ENCODE data around the gene CFAP300. TPM values are rescaled to one million over a fixed set of nuclear protein-coding genes. Genes with fewer than 3 reads are reported as not detected.

Gene CFAP300
- total RNA-seq, 1 donor from 2014 or later, result 3.0 TPM

DNA sequence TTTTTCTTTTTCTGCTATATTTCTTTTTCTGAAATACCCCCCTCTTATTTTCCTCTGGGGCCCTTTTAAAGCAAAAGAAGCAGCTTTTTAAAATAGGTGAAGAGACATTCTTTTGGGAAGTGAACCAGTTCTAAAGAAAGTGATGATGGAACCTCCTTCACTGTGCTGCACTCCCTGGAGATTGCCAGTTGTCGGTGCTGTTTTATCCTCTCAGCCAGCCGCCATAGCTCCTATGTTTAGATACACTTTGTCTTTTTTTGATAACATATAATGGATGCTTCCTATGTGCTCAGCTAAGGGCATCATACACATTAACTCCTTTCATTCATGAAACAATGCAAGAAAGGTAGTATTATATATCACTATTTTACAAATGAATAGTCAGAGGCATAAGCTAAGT, 14.0 kb downstream of the CFAP300 start:
- no peak for DNase-seq (ENCODE audit: low spot score)
- no peaks in the 10 kb centered on the region for H3K4me1 Mint-ChIP-seq (ENCODE audit: low read depth)
- no peaks in the 10 kb centered on the region for H3K27me3 Mint-ChIP-seq (ENCODE audit: low read depth)

DNA sequence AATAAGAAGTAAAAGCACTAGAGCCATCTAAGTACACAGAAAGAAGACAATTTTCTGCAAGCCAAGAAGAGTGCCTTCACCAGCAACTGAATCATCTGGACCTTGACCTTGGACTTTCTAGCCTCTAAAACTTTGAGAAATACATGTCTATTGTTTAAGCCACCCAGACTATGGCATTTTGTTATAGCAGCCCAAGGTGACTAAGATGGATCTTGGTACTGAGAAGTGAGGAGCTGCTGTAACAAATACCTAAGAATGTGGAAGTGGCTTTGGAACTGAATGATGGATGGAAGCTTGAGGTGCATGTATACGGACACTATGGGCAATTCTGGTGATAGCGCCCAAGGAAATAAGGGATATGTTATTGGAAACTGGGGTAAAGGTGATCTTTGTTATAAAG, 14.9 kb downstream of the CFAP300 start:
- Mint-ChIP-seq H3K27me3 (ENCODE audit: low read depth) (no peaks in the 10 kb centered on the region), H3K9me3 (ENCODE audit: low read depth) (no peaks in the 10 kb centered on the region), H3K4me1 (ENCODE audit: low read depth) (no peaks in the 10 kb centered on the region), H3K4me3 (ENCODE audit: unreplicated experiment) (no peak overlapping the region), H3K27ac (ENCODE audit: unreplicated experiment) (no peak overlapping the region), H3K36me3 (ENCODE audit: low read depth) (no peaks in the 10 kb centered on the region)
- TF ChIP-seq, protein P1, sequence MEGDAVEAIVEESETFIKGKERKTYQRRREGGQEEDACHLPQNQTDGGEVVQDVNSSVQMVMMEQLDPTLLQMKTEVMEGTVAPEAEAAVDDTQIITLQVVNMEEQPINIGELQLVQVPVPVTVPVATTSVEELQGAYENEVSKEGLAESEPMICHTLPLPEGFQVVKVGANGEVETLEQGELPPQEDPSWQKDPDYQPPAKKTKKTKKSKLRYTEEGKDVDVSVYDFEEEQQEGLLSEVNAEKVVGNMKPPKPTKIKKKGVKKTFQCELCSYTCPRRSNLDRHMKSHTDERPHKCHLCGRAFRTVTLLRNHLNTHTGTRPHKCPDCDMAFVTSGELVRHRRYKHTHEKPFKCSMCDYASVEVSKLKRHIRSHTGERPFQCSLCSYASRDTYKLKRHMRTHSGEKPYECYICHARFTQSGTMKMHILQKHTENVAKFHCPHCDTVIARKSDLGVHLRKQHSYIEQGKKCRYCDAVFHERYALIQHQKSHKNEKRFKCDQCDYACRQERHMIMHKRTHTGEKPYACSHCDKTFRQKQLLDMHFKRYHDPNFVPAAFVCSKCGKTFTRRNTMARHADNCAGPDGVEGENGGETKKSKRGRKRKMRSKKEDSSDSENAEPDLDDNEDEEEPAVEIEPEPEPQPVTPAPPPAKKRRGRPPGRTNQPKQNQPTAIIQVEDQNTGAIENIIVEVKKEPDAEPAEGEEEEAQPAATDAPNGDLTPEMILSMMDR (IDR thresholded peaks at IDR 0.05), result no peak
- no peak for DNase-seq (ENCODE audit: low spot score)

More for the DNA sequence above, 14.0 kb downstream of the CFAP300 start:
- Mint-ChIP-seq H3K9me3 (ENCODE audit: low read depth) (no peaks in the 10 kb centered on the region), H3K4me3 (ENCODE audit: unreplicated experiment) (no peak overlapping the region), H3K27ac (ENCODE audit: unreplicated experiment) (no peak overlapping the region), H3K36me3 (ENCODE audit: low read depth) (no peaks in the 10 kb centered on the region)
- TF ChIP-seq, protein P1 (IDR thresholded peaks at IDR 0.05), result peak; percentile 61

DNA sequence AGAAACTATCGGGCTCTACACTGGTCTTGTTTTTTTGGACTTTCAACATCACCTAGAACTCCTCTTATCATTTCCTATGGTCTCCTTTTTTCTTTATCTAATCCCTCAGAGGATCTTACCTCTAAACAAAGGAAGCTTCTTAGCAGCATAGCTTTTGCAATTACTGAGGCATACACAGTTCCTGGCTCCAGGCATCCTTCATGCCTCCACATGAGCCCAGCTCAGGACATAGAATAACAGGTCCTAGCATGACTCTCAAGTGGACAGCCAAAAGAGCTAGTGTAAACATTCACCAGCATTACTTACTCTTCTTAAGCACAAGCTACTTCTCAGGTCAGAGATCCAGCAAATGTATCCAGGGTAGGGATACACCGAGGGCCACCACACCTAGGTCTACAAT, 17.1 kb downstream of the CFAP300 start:
- H3K9me3 Mint-ChIP-seq (ENCODE audit: low read depth), result no peaks in the 10 kb centered on the region

DNA sequence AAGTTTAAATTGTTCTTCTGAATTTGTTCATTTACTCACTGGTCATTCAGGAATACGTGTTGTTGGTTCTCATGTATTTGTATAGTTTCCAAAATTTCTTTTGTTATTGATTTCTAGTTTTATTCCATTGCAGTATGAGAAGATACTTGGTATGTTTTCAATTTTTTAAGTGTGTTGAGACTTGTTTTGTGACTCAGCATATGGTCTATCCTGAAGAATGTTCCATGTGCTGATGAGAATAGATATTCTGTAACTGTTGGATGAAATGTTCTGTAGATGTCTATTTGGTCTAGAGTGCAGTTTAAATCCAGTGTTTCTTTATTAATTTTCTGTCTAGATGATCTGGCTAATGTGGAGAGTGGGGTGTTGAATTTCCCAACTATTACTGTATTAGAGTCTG, 23.5 kb downstream of the CFAP300 start:
- Mint-ChIP-seq H3K4me1 (ENCODE audit: low read depth) (no peaks in the 10 kb centered on the region), H3K27ac (ENCODE audit: unreplicated experiment) (no peak overlapping the region), H3K27me3 (ENCODE audit: low read depth) (no peaks in the 10 kb centered on the region), H3K4me3 (ENCODE audit: unreplicated experiment) (no peak overlapping the region), H3K9me3 (ENCODE audit: low read depth) (peaks cover 32% of the 10 kb centered on the region), H3K36me3 (ENCODE audit: low read depth) (peaks cover 20% of the 10 kb centered on the region)
- TF ChIP-seq, protein P1 (IDR thresholded peaks at IDR 0.05), result no peak
- DNase-seq (ENCODE audit: low spot score), result no peak

More for the DNA sequence above, 17.1 kb downstream of the CFAP300 start:
- Mint-ChIP-seq H3K4me3 (ENCODE audit: unreplicated experiment) (no peak overlapping the region), H3K27me3 (ENCODE audit: low read depth) (no peaks in the 10 kb centered on the region), H3K27ac (ENCODE audit: unreplicated experiment) (no peak overlapping the region), H3K4me1 (ENCODE audit: low read depth) (no peaks in the 10 kb centered on the region), H3K36me3 (ENCODE audit: low read depth) (no peaks in the 10 kb centered on the region)
- no peak for DNase-seq (ENCODE audit: low spot score)
- TF ChIP-seq, protein P1 (IDR thresholded peaks at IDR 0.05), result no peak

GRCh38 chr11:102071497-102072472, 24.5 kb downstream of the CFAP300 start:
- Mint-ChIP-seq H3K9me3 (ENCODE audit: low read depth) (peaks cover 32% of the 10 kb centered on the region), H3K4me3 (ENCODE audit: unreplicated experiment) (no peak overlapping the region), H3K36me3 (ENCODE audit: low read depth) (peaks cover 20% of the 10 kb centered on the region), H3K27ac (ENCODE audit: unreplicated experiment) (no peak overlapping the region), H3K4me1 (ENCODE audit: low read depth) (no peaks in the 10 kb centered on the region), H3K27me3 (ENCODE audit: low read depth) (no peaks in the 10 kb centered on the region)
- TF ChIP-seq, protein P1 (IDR thresholded peaks at IDR 0.05), result no peak
- no peak for DNase-seq (ENCODE audit: low spot score)

Data from chondrocyte (in vitro differentiated cells).